Endothelial cell of umbilical vein (primary cell): ENCODE results near the gene SLC12A8. TPM values are rescaled to one million over a fixed set of nuclear protein-coding genes. Genes with fewer than 3 reads are reported as not detected.
"Not testable (repeated sequence)": the region's sequence is repeated elsewhere in the genome, so short reads cannot be mapped to it uniquely, and the experiment has no call there.

Experiments used
- BruUV-seq: library from RNA; stranded (reverse); fragments of 400-500 nt; replicated peaks from 2 replicates; lab custom pipeline; 2021; lab: Mats Ljungman, UMichigan
- CTCF ChIA-PET: fragments of 300-600, 350-600 bp; sonication (Branson Sonifier 250); formaldehyde crosslinking; loops from one replicate; lab custom pipeline; 2021; ENCODE audit warnings: antibody characterized with exemption, inconsistent platforms; lab: Charles Lee
- POLR2A ChIA-PET: fragments of 300-600, 350-600 bp; sonication (Branson Sonifier 250); formaldehyde crosslinking; loops from one replicate; lab custom pipeline; 2021; ENCODE audit warnings: antibody characterized with exemption, inconsistent platforms; lab: Charles Lee
- DNase-seq: peaks from one replicate; pipeline ENCODE4 v3.0.0-alpha.2; 2011; ENCODE audit warnings: low read depth, low spot score
- FAIRE-seq: peaks from 2 replicates; lab custom pipeline; 2011; peaks lifted over from hg19 to GRCh38; lab: Jason Lieb, UNC
- H2AFZ ChIP-seq: 2 replicates; pipeline ENCODE4 v1.6.0; 2012; ENCODE audit warnings: low read depth, low read length, control low read depth, inconsistent platforms
- H3K27ac ChIP-seq: 2 replicates; pipeline ENCODE4 v1.5.1; 2011; ENCODE audit warnings: low read depth, mild to moderate bottlenecking, control low read depth, low read length, moderate library complexity; ENCODE audit not compliant: insufficient read depth
- H3K27me3 ChIP-seq, 2 experiments: 2 replicates each; pipeline versions ENCODE4 v1.6.0 to v1.6.1; 2011; ENCODE audit warnings: low read length in 2 of 2, mixed read lengths in 1 of 2; ENCODE audit not compliant: control insufficient read depth in 2 of 2, insufficient read depth in 2 of 2
- H3K36me3 ChIP-seq, 2 experiments: 2 replicates in 1 of 2; 3 replicates in 1 of 2; pipeline ENCODE4 v1.5.1; 2011; ENCODE audit warnings: low read length in 2 of 2, mild to moderate bottlenecking in 1 of 2, moderate library complexity in 1 of 2; ENCODE audit not compliant: control insufficient read depth in 2 of 2, insufficient read depth in 2 of 2; ENCODE audit errors: extremely low read depth in 1 of 2
- H3K4me1 ChIP-seq: 3 replicates; pipeline ENCODE4 v1.5.1; 2011; ENCODE audit warnings: mild to moderate bottlenecking, low read length; ENCODE audit not compliant: control insufficient read depth, insufficient read depth; ENCODE audit errors: extremely low read depth
- H3K4me2 ChIP-seq: 2 replicates; pipeline ENCODE4 v1.6.1; 2011; ENCODE audit warnings: low read length, control low read depth, mixed read lengths; ENCODE audit not compliant: insufficient read depth
- H3K4me3 ChIP-seq, 3 experiments: fragments of 200-600 bp in 1 of 3; sonication (generic), shearing (Covaris generic) in 1 of 3; replicated peaks in 1 of 3; 2 replicates each; pipeline ENCODE4 v1.5.1; 2011 to 2016; ENCODE audit warnings: control low read depth in 3 of 3, low read length in 3 of 3, mild to moderate bottlenecking in 2 of 3, inconsistent platforms in 1 of 3, low read depth in 1 of 3, moderate library complexity in 1 of 3; ENCODE audit not compliant: insufficient read depth in 1 of 3
- H3K79me2 ChIP-seq: 2 replicates; pipeline ENCODE4 v1.6.0; 2012; ENCODE audit warnings: low read length, inconsistent platforms; ENCODE audit not compliant: control insufficient read depth, insufficient read depth
- H3K9ac ChIP-seq: replicated peaks from 2 replicates; pipeline ENCODE3; 2011; ENCODE audit warnings: low read length, control low read depth; ENCODE audit not compliant: insufficient read depth; ENCODE audit errors: extremely low read depth
- H3K9me1 ChIP-seq: replicated peaks from 3 replicates; pipeline ENCODE4 v1.6.0; 2011; ENCODE audit warnings: mild to moderate bottlenecking, low read length; ENCODE audit not compliant: control insufficient read depth, insufficient read depth; ENCODE audit errors: extremely low read depth
- H3K9me3 ChIP-seq: replicated peaks from 2 replicates; pipeline ENCODE4 v1.5.1; 2012; ENCODE audit warnings: low read length, inconsistent platforms; ENCODE audit not compliant: control insufficient read depth, insufficient read depth
- H4K20me1 ChIP-seq: replicated peaks from 2 replicates; pipeline ENCODE3; 2011; ENCODE audit warnings: mild to moderate bottlenecking, low read length; ENCODE audit not compliant: control insufficient read depth, insufficient read depth; ENCODE audit errors: extremely low read depth
- EZH2 ChIP-seq: IDR thresholded peaks from 2 replicates; pipeline ENCODE4 v1.6.1; 2012; ENCODE audit warnings: borderline replicate concordance, low read depth, mild to moderate bottlenecking, moderate library complexity, low read length, inconsistent platforms; ENCODE audit not compliant: severe bottlenecking
- FOS ChIP-seq: IDR thresholded peaks from 2 replicates; pipeline ENCODE4 v1.6.1; 2011; ENCODE audit warnings: mild to moderate bottlenecking, low read length, moderate library complexity, borderline replicate concordance; ENCODE audit not compliant: insufficient read depth
- GATA2 ChIP-seq: IDR thresholded peaks from 2 replicates; pipeline ENCODE4 v1.7.0; 2011; ENCODE audit warnings: low read depth, mild to moderate bottlenecking, moderate library complexity, mixed read lengths, low read length; ENCODE audit not compliant: insufficient read length, insufficient read depth
- JUN ChIP-seq: IDR thresholded peaks from 2 replicates; pipeline ENCODE4 v1.6.1; 2011; ENCODE audit warnings: borderline replicate concordance, low read depth; ENCODE audit not compliant: insufficient read length, insufficient read depth
- MYC ChIP-seq: IDR thresholded peaks from one replicate; pipeline ENCODE4 v1.6.1; 2011; ENCODE audit warnings: mild to moderate bottlenecking, low read depth, low read length
- POLR2A ChIP-seq: IDR thresholded peaks from 2 replicates; pipeline ENCODE4 v1.6.1; 2012; ENCODE audit warnings: low read depth, mild to moderate bottlenecking, control low read depth, low read length
- POLR2AphosphoS5 ChIP-seq: IDR thresholded peaks from 2 replicates; pipeline ENCODE4 v1.6.1; 2012; ENCODE audit warnings: low read depth, mild to moderate bottlenecking, control low read depth, low read length, moderate library complexity; ENCODE audit not compliant: insufficient read depth
- dilution Hi-C: fragments of 300-500 bp; cut with MboI; formaldehyde crosslinking; loops from one replicate; pipeline ENCODE4 v1.15.0; 2019; ENCODE audit warnings: low sequenced_read_pairs; ENCODE audit not compliant: extremely low pct_ligation_motif_present
- intact Hi-C: fragments of 100-400 bp; cut with micrococcal nuclease; formaldehyde crosslinking; loops from one replicate; pipeline ENCODE4 v1.10.0; 2022
- polyA plus RNA-seq, 4 experiments: library from polyadenylated mRNA; depleted of rRNA in 3 of 4; stranded (reverse) in 3 of 4; unstranded in 1 of 4; fragments of >200 nt; gene quantifications; 2 replicates each; pipeline versions ENCODE4 v1.2.1 to v1.2.3, GENCODE V29; 2011 to 2012; ENCODE audit warnings: missing spikeins in 1 of 4
- total RNA-seq: library from RNA; stranded (reverse); gene quantifications from 2 replicates; pipeline ENCODE4 v1.2.3, GENCODE V29; 2021
- TF ChIP-seq, protein P1 (sequence below): IDR thresholded peaks from 2 replicates; pipeline ENCODE4 v1.6.1; 2011; ENCODE audit not compliant: insufficient read depth, insufficient read length
- TF ChIP-seq, protein P2 (sequence below), 2 donors: IDR thresholded peaks; 1 replicate in 1 of 2; 2 replicates in 1 of 2; pipeline ENCODE4 v1.5.1; 2011; ENCODE audit warnings: low read length in 2 of 2, mild to moderate bottlenecking in 2 of 2, moderate library complexity in 2 of 2, control low read depth in 1 of 2, inconsistent platforms in 1 of 2, low read depth in 1 of 2; ENCODE audit not compliant: insufficient read depth in 1 of 2; ENCODE audit errors: extremely low read depth in 1 of 2

The SLC12A8 gene
- total and polyA plus RNA-seq, 2 donors (not counting 3 experiments of a cell fraction or from before 2014, with no cell fraction given): 0.86 to 0.90 TPM

DNA sequence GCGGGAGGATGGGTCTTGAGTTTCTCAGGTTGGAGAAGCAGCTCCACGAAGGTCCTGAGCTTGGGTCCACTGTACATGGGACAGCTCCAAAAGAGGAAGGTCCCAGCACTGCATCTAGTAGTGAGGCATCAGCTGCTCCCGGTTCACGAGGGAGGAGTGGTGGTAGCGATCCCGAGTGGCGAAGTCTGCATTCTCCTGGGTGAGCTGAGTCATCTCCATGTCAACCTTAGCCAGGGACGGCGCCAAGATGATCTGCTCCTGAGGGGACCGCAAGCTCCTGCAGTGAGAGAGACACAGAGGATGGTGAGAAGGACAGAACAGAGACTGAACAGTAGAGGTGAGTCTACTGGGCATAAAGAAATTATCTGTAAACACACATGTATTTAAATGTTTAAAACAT lies 128.8 kb downstream of the SLC12A8 start:
- Histone ChIP-seq H3K27me3 (no peaks in the 10 kb centered on the region), H3K9me3 (no peaks in the 10 kb centered on the region), H3K9ac (no peak overlapping the region), H2AFZ (no peak overlapping the region), H3K9me1 (no peaks in the 10 kb centered on the region), H3K4me3 (no peak overlapping the region), H4K20me1 (no peaks in the 10 kb centered on the region), H3K79me2 (no peaks in the 10 kb centered on the region), H3K36me3 (no peaks in the 10 kb centered on the region), H3K4me1 (peaks cover 6% of the 10 kb centered on the region), H3K4me2 (no peak overlapping the region), H3K27ac (no peak overlapping the region)
- POLR2A ChIA-PET: no interaction called here
- dilution Hi-C loops: no loop called here
- DNase-seq (no peak), FAIRE-seq (no peak)
- intact Hi-C loops: no loop called here
- CTCF ChIA-PET: interaction anchor here (0.9 to 1.5 kb wide), 4 partner anchors 9 to 89 kb away, joined by 3 to 5 read pairs (median 3); no protein-coding TSS in a partner anchor
- BruUV-seq: no TSS peak
- TF ChIP-seq POLR2A: no peak
- no peak for TF ChIP-seq GATA2
- no peak for TF ChIP-seq POLR2AphosphoS5
- TF ChIP-seq, protein P1, sequence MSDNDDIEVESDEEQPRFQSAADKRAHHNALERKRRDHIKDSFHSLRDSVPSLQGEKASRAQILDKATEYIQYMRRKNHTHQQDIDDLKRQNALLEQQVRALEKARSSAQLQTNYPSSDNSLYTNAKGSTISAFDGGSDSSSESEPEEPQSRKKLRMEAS: no peak
- TF ChIP-seq FOS: no peak
- TF ChIP-seq JUN: no peak
- no peak for TF ChIP-seq MYC
- no peak for TF ChIP-seq EZH2
- TF ChIP-seq, protein P2, sequence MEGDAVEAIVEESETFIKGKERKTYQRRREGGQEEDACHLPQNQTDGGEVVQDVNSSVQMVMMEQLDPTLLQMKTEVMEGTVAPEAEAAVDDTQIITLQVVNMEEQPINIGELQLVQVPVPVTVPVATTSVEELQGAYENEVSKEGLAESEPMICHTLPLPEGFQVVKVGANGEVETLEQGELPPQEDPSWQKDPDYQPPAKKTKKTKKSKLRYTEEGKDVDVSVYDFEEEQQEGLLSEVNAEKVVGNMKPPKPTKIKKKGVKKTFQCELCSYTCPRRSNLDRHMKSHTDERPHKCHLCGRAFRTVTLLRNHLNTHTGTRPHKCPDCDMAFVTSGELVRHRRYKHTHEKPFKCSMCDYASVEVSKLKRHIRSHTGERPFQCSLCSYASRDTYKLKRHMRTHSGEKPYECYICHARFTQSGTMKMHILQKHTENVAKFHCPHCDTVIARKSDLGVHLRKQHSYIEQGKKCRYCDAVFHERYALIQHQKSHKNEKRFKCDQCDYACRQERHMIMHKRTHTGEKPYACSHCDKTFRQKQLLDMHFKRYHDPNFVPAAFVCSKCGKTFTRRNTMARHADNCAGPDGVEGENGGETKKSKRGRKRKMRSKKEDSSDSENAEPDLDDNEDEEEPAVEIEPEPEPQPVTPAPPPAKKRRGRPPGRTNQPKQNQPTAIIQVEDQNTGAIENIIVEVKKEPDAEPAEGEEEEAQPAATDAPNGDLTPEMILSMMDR (IDR thresholded peaks at IDR 0.05; ENCODE audit: extremely low read depth in 1 of 2, insufficient read depth in 1 of 2, low read depth in 1 of 2, low read length in 2 of 2): no peak

DNA sequence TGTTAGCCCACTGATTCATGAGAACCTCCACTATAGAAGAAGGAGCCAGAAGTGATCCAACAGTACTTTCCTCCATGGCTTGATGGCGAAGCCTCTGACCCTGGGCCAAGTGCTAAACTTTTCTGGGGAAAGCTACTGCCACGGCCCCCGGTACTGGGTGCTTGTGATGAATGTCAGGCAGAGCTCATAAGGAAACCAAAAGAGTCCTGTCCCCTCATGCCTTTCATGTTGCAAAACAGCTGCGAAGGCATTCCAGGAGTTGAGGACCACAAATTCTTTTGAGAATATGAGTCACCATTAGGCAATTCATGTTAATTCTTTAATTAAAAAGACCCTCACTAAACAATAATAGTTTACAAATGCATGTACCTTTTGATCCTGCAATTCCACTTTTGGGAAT lies 130.2 kb downstream of the SLC12A8 start:
- H3K4me2 ChIP-seq, intact Hi-C loops, H3K4me1 ChIP-seq, POLR2A ChIA-PET, H3K9me3 ChIP-seq, H2AFZ ChIP-seq, H3K9me1 ChIP-seq, dilution Hi-C loops, BruUV-seq, H3K27me3 ChIP-seq, CTCF ChIA-PET, H3K27ac ChIP-seq, H3K36me3 ChIP-seq, FAIRE-seq, DNase-seq, H4K20me1 ChIP-seq, H3K79me2 ChIP-seq, H3K9ac ChIP-seq, H3K4me3 ChIP-seq: not testable (repeated sequence)
